ENCODE results near the gene ZNF273. TPM values are rescaled to one million over a fixed set of nuclear protein-coding genes. Genes with fewer than 3 reads are reported as not detected.
A peak's percentile ranks its signal among the peaks of the same experiment; 100 is the strongest.

ZNF273 gene
- total RNA-seq, 1 experiment from 2014 or later = 14.6 TPM

GRCh38 chr7:64876792-64877713, 26.0 kb upstream of the ZNF273 start:
- no peak for DNase-seq (ENCODE audit: low spot score)

- DNase-seq (ENCODE audit: low spot score) = no peak
Observed at GRCh38 chr7:64877714-64878610, 25.1 kb upstream of the ZNF273 start.

GRCh38 chr7:64878684-64879083, 24.4 kb upstream of the ZNF273 start:
- DNase-seq (ENCODE audit: low spot score) = peak; percentile 43

GRCh38 chr7:64879086-64879730, 23.9 kb upstream of the ZNF273 start:
- DNase-seq (ENCODE audit: low spot score) = no peak

- no peak for DNase-seq (ENCODE audit: low spot score)
Observed at GRCh38 chr7:64879800-64880199, 23.3 kb upstream of the ZNF273 start.

GRCh38 chr7:64880322-64881297, 22.5 kb upstream of the ZNF273 start:
- DNase-seq (ENCODE audit: low spot score) = no peak

- DNase-seq (ENCODE audit: low spot score) = no peak
Observed at GRCh38 chr7:64881461-64882287, 21.4 kb upstream of the ZNF273 start.

GRCh38 chr7:64882341-64883112, 20.5 kb upstream of the ZNF273 start:
- DNase-seq (ENCODE audit: low spot score) = no peak

GRCh38 chr7:64883113-64883905, 19.8 kb upstream of the ZNF273 start:
- no peak for DNase-seq (ENCODE audit: low spot score)

- no peak for DNase-seq (ENCODE audit: low spot score)
Observed at GRCh38 chr7:64884085-64884912, 18.8 kb upstream of the ZNF273 start.

- DNase-seq (ENCODE audit: low spot score) = no peak
Observed at GRCh38 chr7:64884913-64885370, 18.1 kb upstream of the ZNF273 start.

- no peak for DNase-seq (ENCODE audit: low spot score)
Observed at GRCh38 chr7:64885520-64886240, 17.4 kb upstream of the ZNF273 start.

- no peak for DNase-seq (ENCODE audit: low spot score)
Observed at GRCh38 chr7:64886956-64887545, 16.0 kb upstream of the ZNF273 start.

GRCh38 chr7:64887756-64888508, 15.1 kb upstream of the ZNF273 start:
- no peak for DNase-seq (ENCODE audit: low spot score)

GRCh38 chr7:64888561-64888900, 14.5 kb upstream of the ZNF273 start:
- DNase-seq (ENCODE audit: low spot score) = no peak
